Fibroblast of skin of left quadriceps (primary cell): ENCODE data around the gene TBL1XR1.
A peak's percentile ranks its signal among the peaks of the same experiment; 100 is the strongest.

Source experiments
- DNase-seq, 2 experiments: peaks; one replicate each; pipeline ENCODE4 v3.0.0-alpha.2; 2013; ENCODE audit warnings: low read depth in 2 of 2

Gene TBL1XR1

GRCh38 chr3:177062052-177062732 is 135.1 kb downstream of the TBL1XR1 start:
- peak in 1 of 2 experiments; percentile 5 for DNase-seq

- DNase-seq = no peak
These were observed 135.9 kb downstream of the TBL1XR1 start for GRCh38 chr3:177061369-177061768.

DNA sequence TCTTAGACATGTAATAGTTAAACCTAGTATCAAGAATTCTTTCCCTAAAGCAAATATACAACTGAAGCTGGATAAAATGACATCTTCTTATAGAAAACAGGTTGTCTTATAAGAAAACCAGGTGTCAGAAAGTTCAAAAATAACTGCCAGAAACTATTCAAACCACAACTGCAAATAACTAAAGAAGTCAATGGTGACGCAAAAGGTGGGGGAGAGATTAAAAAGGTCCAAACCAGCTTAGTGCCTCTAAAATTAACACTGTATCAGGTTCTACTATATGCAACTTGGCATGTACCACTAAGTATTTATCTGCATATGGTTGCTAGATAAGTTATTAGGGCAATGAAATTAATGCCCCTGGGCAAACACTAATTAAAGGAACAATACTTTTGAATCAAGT is 136.8 kb downstream of the TBL1XR1 start:
- no peak for DNase-seq

DNA sequence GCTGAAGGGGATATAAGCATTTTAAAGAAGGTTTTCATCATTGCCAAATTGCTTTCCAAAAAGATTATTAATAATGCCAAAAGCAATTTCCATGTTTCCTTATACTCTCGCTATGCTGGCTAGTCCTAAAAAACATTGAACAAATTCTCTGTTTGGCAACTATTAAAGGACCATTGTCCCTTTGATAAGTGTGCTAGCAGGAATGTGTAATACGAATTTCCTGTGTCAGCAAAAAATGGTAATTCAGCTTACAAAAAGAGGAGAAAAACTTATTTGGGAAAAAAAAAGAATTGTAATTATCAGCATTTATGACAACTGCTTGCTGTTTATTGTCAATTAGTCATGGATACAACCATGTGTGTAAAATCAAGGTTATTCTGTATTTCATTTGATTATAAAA is 138.6 kb downstream of the TBL1XR1 start:
- DNase-seq = no peak

DNA sequence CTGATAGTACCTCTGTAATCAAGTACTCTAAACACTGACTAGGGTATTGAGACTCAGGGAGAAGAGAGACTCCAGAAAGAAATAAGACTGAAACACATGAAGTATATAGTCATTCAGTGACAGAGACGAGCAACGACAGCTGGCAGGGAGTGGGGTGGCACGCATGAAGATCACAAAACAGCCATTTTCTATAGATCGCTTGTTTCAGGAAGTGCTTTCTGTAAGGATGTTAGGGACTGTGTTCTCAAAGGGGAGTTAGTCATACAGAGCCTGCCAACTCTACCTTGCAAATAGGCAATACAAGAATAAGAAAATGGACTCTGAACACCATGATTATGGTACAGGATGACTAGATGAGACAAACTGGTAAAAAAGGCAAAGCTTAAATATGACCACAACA is 139.5 kb downstream of the TBL1XR1 start:
- DNase-seq = no peak

GRCh38 chr3:177056927-177057326 is 140.4 kb downstream of the TBL1XR1 start:
- no peak for DNase-seq

GRCh38 chr3:177055605-177056571 is 141.4 kb downstream of the TBL1XR1 start:
- peak; percentile 60 to 70 for DNase-seq

- DNase-seq = no peak
These were observed 144.2 kb downstream of the TBL1XR1 start for GRCh38 chr3:177053107-177053506.

- no peak for DNase-seq
These were observed 145.9 kb downstream of the TBL1XR1 start for GRCh38 chr3:177051411-177051810.

DNA sequence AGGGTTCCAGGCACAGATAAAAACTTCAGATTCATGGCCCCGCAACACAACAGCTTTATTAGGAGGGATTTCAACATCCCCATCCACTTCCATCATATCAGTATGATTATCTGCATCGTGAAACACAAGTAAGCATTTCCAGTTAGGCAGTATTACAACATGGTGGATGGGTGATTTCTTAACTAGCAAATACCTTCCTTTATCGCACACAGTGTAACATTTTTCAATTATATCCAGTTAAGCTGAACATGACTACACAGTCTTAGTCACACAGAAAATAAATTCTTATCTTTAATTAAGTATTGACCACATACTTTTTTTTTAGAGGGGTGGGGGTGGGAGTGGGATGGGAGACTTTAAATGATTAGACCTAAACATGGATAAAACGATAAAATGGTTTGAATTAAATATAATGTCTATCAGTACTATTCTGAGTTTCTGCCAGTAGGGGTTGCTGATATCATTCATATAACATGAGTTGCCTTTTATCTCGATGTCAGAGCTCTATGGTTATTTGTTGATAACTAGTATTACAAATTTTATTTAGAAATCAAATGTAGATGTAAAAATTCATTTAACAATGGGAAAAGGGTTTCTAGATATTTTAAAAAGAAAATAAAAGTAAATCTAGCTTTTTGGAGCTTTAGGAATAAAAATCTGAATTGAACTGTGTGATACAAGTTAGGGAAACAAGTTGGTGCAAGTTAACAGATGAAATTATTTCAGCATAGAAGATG is 146.6 kb downstream of the TBL1XR1 start:
- DNase-seq = peak; percentile 25 to 45

DNA sequence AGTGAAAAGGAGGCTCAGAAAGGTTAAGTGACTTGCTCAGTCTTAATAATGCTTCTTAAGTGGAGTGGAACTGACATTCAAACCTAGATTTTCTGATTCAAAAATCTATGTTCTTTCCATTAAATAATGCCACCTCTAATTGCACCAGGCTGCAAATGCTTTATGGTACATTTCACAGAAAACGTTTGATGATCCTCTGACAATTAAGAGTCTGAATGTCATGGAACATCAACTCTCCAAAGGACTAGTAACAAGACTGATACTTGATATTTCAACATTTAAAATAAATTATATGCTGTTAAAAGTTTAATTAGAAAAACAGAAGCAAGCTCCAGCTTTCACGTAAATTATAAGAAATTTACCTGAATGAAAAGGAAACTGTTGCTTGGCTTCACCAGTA is 151.5 kb downstream of the TBL1XR1 start:
- DNase-seq = no peak

GRCh38 chr3:177045222-177045621 is 152.1 kb downstream of the TBL1XR1 start:
- no peak for DNase-seq

DNA sequence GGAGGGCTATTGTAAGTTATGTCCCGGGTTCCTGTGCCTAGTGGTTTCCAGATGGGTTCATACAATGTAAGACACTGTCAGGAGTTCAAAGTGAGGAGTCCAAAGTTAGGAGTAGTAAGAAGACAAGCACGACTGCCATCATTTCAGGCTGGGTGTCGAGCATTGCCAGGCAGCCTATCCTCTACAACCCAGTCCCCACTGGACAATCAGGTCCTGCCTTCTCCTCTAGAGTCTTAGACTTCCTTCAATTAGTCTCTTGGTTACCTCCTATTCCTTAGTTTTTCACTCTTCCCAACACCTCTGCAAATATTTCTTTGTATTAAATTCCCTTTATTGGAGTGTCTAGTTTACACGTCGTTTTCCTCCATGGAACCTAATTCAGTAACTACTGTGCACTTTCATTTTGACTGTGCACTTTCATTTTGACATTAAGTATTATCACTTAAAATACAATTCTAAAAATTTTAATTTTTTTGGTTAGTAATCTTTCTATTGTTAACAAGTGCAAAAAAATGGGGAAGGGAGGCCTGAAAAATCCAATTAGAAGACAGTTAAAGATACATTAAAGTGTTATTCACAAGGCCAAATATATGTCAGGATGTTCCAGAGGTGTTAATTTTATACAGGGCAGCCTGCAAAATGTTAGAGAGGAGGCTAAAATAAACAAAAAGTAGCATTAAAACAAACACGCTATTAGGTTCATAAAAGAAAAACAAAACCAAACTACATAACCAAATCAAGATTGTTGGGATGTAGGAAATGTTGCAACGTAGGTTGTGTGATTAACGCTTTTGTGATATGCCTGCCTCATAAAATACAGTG is 155.3 kb downstream of the TBL1XR1 start:
- DNase-seq = no peak

GRCh38 chr3:177041021-177041729 is 156.1 kb downstream of the TBL1XR1 start:
- peak; percentile 20 to 27 for DNase-seq

DNA sequence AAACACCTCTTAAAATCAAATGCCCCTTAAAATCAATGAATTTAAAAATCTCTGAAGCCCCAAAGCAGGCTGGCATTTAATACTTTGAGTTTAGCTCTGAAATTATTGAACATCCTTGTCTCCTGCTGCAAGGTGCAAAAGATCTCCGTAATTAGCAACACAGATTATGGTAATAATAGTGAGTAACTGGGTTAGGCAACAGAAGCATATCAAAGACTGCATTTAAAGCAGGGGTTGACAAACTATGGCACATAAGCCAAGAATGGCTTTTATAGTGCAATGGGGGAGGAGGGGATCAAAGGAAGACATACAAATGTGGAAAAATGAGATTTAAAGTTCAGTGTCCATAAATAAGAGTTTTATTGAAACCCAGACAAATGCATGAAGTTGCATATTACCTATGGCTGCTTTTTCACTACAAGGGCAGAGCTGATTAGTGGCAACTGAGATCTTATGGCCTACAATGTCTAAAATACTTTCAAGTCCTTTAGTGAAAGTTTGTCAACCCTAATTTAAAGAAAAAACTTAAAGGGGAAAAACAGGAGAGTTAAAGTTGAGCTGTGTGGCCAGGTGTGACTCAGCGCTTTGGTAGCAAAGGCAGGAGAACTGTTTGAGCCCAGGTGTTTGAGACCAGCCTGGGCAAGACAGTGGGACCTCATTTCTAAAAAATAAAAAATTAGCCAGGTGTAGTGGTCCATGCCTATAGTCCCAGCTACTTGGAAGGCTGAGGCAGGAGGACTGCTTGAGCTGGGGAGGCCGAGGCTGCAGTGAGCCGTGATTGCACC is 157.6 kb downstream of the TBL1XR1 start:
- no peak for DNase-seq

DNA sequence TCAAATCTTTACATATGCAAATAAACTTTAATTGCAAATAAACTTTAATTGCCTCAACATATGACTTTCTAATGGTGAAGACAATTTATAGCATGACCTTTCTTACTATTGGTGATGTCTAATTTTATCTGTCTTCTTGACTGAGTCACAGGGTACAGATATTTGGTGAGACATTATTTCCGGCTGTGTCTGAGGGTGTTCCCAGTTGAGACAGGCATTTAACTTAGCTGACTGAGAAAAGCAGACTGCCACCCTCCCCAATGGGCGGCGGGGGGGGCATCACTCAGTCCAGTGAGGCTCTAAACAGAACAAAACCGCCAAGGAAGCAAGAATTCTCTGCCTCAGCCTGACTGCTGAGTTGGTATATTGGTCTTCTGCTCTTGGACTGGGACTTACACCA is 160.0 kb downstream of the TBL1XR1 start:
- no peak for DNase-seq

DNA sequence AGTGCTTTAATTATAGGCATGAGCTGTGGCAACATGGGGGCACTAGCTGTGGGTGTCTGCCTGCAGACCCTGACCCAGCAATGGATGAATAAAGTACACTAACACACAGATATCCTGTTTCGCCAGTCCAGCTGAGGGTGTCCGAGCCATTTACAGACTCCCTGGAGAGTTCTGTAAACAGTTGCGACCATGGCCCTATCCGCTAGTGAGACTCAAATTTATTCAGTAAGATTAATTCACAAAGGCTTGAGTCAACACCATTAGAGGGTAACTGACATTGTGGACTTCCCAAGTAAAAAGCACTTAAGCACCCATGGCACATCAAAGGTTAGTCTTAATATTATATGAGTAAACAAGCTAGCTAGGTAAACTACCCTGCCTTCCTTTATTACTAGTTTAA is 161.6 kb downstream of the TBL1XR1 start:
- DNase-seq = no peak

DNA sequence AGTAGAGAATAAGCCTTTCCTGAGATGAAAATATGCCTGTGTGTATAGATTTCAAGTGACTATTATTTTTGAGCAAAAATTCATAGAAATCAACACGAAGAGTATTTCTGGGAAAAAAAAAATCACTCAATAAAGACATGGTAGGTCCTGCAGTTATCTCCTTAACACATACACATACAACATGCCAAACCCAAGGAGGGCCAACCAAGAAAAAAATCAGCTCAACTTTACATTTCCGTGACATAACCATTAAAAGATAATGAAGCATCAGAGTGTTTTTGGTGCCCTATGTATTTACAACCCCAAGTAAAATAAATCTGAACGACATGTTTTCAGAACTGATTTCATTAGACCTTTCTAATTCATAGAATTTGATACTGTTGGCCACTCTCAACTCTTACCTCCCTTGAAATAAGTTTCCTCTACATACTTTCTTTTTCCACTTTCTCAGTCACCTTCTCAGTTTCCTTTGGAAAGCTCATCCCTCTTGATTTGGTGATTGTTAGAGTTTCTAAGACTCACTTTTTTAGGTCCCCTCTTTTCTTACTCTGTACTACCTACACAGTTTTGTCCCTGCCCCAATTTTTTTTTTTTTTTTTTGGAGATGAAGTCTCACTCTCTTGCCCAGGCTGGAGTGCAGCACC is 162.3 kb downstream of the TBL1XR1 start:
- DNase-seq = no peak

DNA sequence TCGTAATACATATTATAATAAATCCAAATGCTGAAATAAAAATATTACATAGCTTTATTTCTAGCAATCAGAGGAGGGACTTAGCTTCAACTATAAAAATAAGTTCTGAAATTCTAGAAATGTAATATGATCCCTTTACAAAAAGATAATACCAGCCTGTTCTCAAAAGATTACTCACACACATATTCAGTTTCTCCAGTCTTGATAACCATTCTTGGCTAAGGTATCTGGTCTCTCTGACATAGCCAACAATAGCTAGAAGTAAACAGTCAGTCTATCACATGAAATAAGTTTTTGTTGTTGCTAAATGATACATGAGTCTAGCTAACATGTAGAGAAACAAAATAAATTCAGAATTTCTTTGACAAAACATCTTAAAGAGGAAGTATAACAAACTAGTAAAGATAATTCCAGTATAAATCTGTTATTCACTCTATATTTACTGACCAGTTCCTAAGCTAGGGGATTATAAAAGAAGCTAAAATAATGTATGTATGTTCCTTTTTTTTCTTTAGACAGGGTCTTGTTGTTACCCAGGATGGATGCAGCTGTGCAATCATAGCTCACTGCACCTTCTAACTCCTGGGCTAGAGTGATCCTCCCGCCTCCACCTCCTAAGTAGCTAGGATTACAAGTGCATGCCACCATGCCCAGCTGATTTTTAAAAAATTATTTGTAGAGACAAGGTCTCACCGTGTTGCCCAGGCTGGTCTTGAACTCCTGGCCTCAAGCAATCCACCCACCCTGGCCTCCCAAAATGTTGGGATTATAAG is 170.6 kb downstream of the TBL1XR1 start:
- DNase-seq = no peak
